GM19452 (cell line): ENCODE results near the gene CXCR6.

Source experiments
- ATAC-seq: cut with Tn5 transposase; IDR thresholded peaks from one replicate; pipeline ENCODE4 v1.9.1; 2021; ENCODE audit not compliant: unreplicated experiment

Gene CXCR6

GRCh38 chr3:45921158-45922038 is 21.9 kb upstream of the CXCR6 start:
- ATAC-seq, result no peak

- ATAC-seq, result no peak
Measured at GRCh38 chr3:45922039-45922326, 21.3 kb upstream of the CXCR6 start.

- no peak for ATAC-seq
Measured at GRCh38 chr3:45922950-45923590, 20.2 kb upstream of the CXCR6 start.

GRCh38 chr3:45923755-45924154 is 19.5 kb upstream of the CXCR6 start:
- no peak for ATAC-seq

GRCh38 chr3:45927881-45928280 is 15.4 kb upstream of the CXCR6 start:
- no peak for ATAC-seq

GRCh38 chr3:45929042-45929679 is 14.1 kb upstream of the CXCR6 start:
- no peak for ATAC-seq

- ATAC-seq, result no peak
Measured at GRCh38 chr3:45931496-45931895, 11.8 kb upstream of the CXCR6 start.

GRCh38 chr3:45932112-45932511 is 11.2 kb upstream of the CXCR6 start:
- ATAC-seq, result no peak

GRCh38 chr3:45933591-45933990 is 9.7 kb upstream of the CXCR6 start:
- ATAC-seq, result no peak

- no peak for ATAC-seq
Measured at GRCh38 chr3:45936261-45936660, 7.0 kb upstream of the CXCR6 start.

- ATAC-seq, result no peak
Measured at GRCh38 chr3:45937206-45938042, 5.8 kb upstream of the CXCR6 start.

- no peak for ATAC-seq
Measured at GRCh38 chr3:45938043-45938435, 5.2 kb upstream of the CXCR6 start.

- ATAC-seq, result no peak
Measured at GRCh38 chr3:45938864-45939263, 4.4 kb upstream of the CXCR6 start.

- ATAC-seq, result no peak
Measured at GRCh38 chr3:45939341-45939771, 3.9 kb upstream of the CXCR6 start.

- ATAC-seq, result no peak
Measured at GRCh38 chr3:45940004-45940780, 3.1 kb upstream of the CXCR6 start.

- ATAC-seq, result no peak
Measured at GRCh38 chr3:45940781-45941365, 2.4 kb upstream of the CXCR6 start.

GRCh38 chr3:45942051-45942825 is 1.0 kb upstream of the CXCR6 start:
- ATAC-seq, result no peak

- ATAC-seq, result no peak
Measured at GRCh38 chr3:45944830-45945620, 1.8 kb downstream of the CXCR6 start.

- no peak for ATAC-seq
Measured at GRCh38 chr3:45946307-45946706, 3.0 kb downstream of the CXCR6 start.
